BLaER1 treated with 17β-estradiol and CSF1 and Interleukin-3, amounts not matched to agents 10 nM and 100 nM (cell line): ENCODE data around the gene GRM1.

ENCODE experiments used
- H3K27ac ChIP-seq, 11 experiments: shearing (Covaris generic); formaldehyde crosslinking; 2 replicates each; pipeline ENCODE4 v1.8.1; 2022
- H3K27me3 ChIP-seq, 11 experiments: shearing (Covaris generic); formaldehyde crosslinking; 2 replicates each; pipeline ENCODE4 v1.8.1; 2022
- H3K36me3 ChIP-seq, 11 experiments: shearing (Covaris generic); formaldehyde crosslinking; 2 replicates each; pipeline ENCODE4 v1.8.1; 2022
- H3K4me1 ChIP-seq, 10 experiments: shearing (Covaris generic); formaldehyde crosslinking; 2 replicates each; pipeline ENCODE4 v1.8.1; 2022
- H3K4me2 ChIP-seq, 11 experiments: shearing (Covaris generic); formaldehyde crosslinking; 2 replicates each; pipeline ENCODE4 v1.8.1; 2022
- H3K4me3 ChIP-seq, 10 experiments: shearing (Covaris generic); formaldehyde crosslinking; 2 replicates each; pipeline ENCODE4 v1.8.1; 2022
- H3K9ac ChIP-seq, 11 experiments: shearing (Covaris generic); formaldehyde crosslinking; 2 replicates each; pipeline ENCODE4 v1.8.1; 2022
- H3K9me3 ChIP-seq, 11 experiments: shearing (Covaris generic); formaldehyde crosslinking; replicated peaks in 1 of 11; 2 replicates each; pipeline ENCODE4 v1.8.1; 2022
- H4K20me1 ChIP-seq, 11 experiments: shearing (Covaris generic); formaldehyde crosslinking; 2 replicates each; pipeline ENCODE4 v1.8.1; 2022
- Cebpa-rat ChIP-seq, 11 experiments: shearing (Covaris generic); IDR thresholded peaks; 2 replicates each; pipeline ENCODE4 v1.8.1; 2022

Gene GRM1

GRCh38 chr6:146354451-146354850 lies 325.6 kb downstream of the GRM1 start:
- Histone ChIP-seq H4K20me1 (no peaks in the 10 kb centered on the region), H3K4me1 (peaks cover 0 to 86% (median 21%) of the 10 kb centered on the region in 10 experiments; a peak in 14 of 20 replicates), H3K27me3 (no peaks in the 10 kb centered on the region), H3K9ac (no peak overlapping the region), H3K36me3 (no peaks in the 10 kb centered on the region), H3K27ac (peak overlapping the region in 2 of 11 experiments; percentile 24 to 38; a peak in 4 of 22 replicates), H3K4me3 (no peak overlapping the region), H3K4me2 (peak overlapping the region in 3 of 11 experiments; percentile 78 to 82 (median 78); a peak in 6 of 22 replicates), H3K9me3 (no peaks in the 10 kb centered on the region)
- TF ChIP-seq Cebpa-rat (IDR thresholded peaks at IDR 0.05): no peak

GRCh38 chr6:146355521-146356100 lies 326.7 kb downstream of the GRM1 start:
- Histone ChIP-seq H3K27me3 (no peaks in the 10 kb centered on the region), H3K4me1 (peaks cover 0 to 86% (median 21%) of the 10 kb centered on the region in 10 experiments; a peak in 14 of 20 replicates), H3K4me3 (no peak overlapping the region), H4K20me1 (no peaks in the 10 kb centered on the region), H3K9me3 (no peaks in the 10 kb centered on the region), H3K36me3 (no peaks in the 10 kb centered on the region), H3K27ac (peak overlapping the region in 3 of 11 experiments; percentile 24 to 91 (median 38); a peak in 3 of 22 replicates), H3K4me2 (peak overlapping the region in 5 of 11 experiments; percentile 44 to 82 (median 78); a peak in 9 of 22 replicates), H3K9ac (no peak overlapping the region)
- no peak for TF ChIP-seq Cebpa-rat (IDR thresholded peaks at IDR 0.05)

GRCh38 chr6:146357578-146358430 lies 328.9 kb downstream of the GRM1 start:
- no peaks in the 10 kb centered on the region for H3K27me3 ChIP-seq
- H4K20me1 ChIP-seq: no peaks in the 10 kb centered on the region
- peak overlapping the region in 3 of 10 experiments; percentile 7 to 31 (median 9); a peak in 2 of 20 replicates for H3K4me3 ChIP-seq
- no peak for TF ChIP-seq Cebpa-rat (IDR thresholded peaks at IDR 0.05)
- H3K36me3 ChIP-seq: no peaks in the 10 kb centered on the region
- peak overlapping the region in 10 of 11 experiments; percentile 31 to 97 (median 85); a peak in 19 of 22 replicates for H3K27ac ChIP-seq
- H3K9ac ChIP-seq: peak overlapping the region in 8 of 11 experiments; percentile 15 to 83 (median 75); a peak in 14 of 22 replicates
- H3K9me3 ChIP-seq: no peaks in the 10 kb centered on the region
- H3K4me2 ChIP-seq: peak overlapping the region in 7 of 11 experiments; percentile 51 to 89 (median 80); a peak in 14 of 22 replicates
- peaks cover 0 to 80% (median 24%) of the 10 kb centered on the region in 10 experiments; a peak in 14 of 20 replicates for H3K4me1 ChIP-seq

GRCh38 chr6:146358431-146359046 lies 329.7 kb downstream of the GRM1 start:
- H3K4me1 ChIP-seq: peaks cover 0 to 78% (median 24%) of the 10 kb centered on the region in 10 experiments; a peak in 14 of 20 replicates
- peak overlapping the region in 8 of 11 experiments; percentile 6 to 83 (median 75); a peak in 14 of 22 replicates for H3K9ac ChIP-seq
- H3K36me3 ChIP-seq: no peaks in the 10 kb centered on the region
- H3K27me3 ChIP-seq: no peaks in the 10 kb centered on the region
- peak overlapping the region in 9 of 11 experiments; percentile 58 to 97 (median 87); a peak in 19 of 22 replicates for H3K27ac ChIP-seq
- H3K4me2 ChIP-seq: peak overlapping the region in 7 of 11 experiments; percentile 20 to 89 (median 80); a peak in 13 of 22 replicates
- no peaks in the 10 kb centered on the region for H4K20me1 ChIP-seq
- peak overlapping the region in 3 of 10 experiments; percentile 7 to 31 (median 9); a peak in 1 of 20 replicates for H3K4me3 ChIP-seq
- H3K9me3 ChIP-seq: no peaks in the 10 kb centered on the region
- no peak for TF ChIP-seq Cebpa-rat (IDR thresholded peaks at IDR 0.05)

- no peaks in the 10 kb centered on the region for H3K9me3 ChIP-seq
- H3K4me1 ChIP-seq: peaks cover 0 to 74% (median 24%) of the 10 kb centered on the region in 10 experiments; a peak in 14 of 20 replicates
- H3K27ac ChIP-seq: peak overlapping the region in 8 of 11 experiments; percentile 69 to 97 (median 87); a peak in 12 of 22 replicates
- no peaks in the 10 kb centered on the region for H3K36me3 ChIP-seq
- peak overlapping the region in 6 of 11 experiments; percentile 66 to 89 (median 81); a peak in 9 of 22 replicates for H3K4me2 ChIP-seq
- H3K9ac ChIP-seq: peak overlapping the region in 3 of 11 experiments; percentile 77 to 83 (median 80); a peak in 5 of 22 replicates
- no peaks in the 10 kb centered on the region for H4K20me1 ChIP-seq
- H3K27me3 ChIP-seq: no peaks in the 10 kb centered on the region
- TF ChIP-seq Cebpa-rat (IDR thresholded peaks at IDR 0.05): no peak
- H3K4me3 ChIP-seq: no peak overlapping the region
These were observed 330.3 kb downstream of the GRM1 start for GRCh38 chr6:146359131-146359530.

GRCh38 chr6:146361128-146361924 lies 332.5 kb downstream of the GRM1 start:
- Histone ChIP-seq H4K20me1 (no peaks in the 10 kb centered on the region), H3K4me1 (peaks cover 0 to 52% (median 21%) of the 10 kb centered on the region in 10 experiments; a peak in 14 of 20 replicates), H3K4me2 (peak overlapping the region in 4 of 11 experiments; percentile 26 to 69 (median 42); a peak in 7 of 22 replicates), H3K27ac (peak overlapping the region in 3 of 11 experiments; percentile 31 to 59 (median 39); a peak in 5 of 22 replicates), H3K27me3 (no peaks in the 10 kb centered on the region), H3K9ac (no peak overlapping the region), H3K4me3 (no peak overlapping the region), H3K9me3 (no peaks in the 10 kb centered on the region), H3K36me3 (no peaks in the 10 kb centered on the region)
- TF ChIP-seq Cebpa-rat (IDR thresholded peaks at IDR 0.05): no peak

- no peaks in the 10 kb centered on the region for H3K36me3 ChIP-seq
- 0 out of 22 replicates have a peak overlapping the region, but pooled peaks of 1 of the 11 experiments have one; percentile 22 for H3K4me2 ChIP-seq
- no peaks in the 10 kb centered on the region for H3K9me3 ChIP-seq
- H3K27me3 ChIP-seq: no peaks in the 10 kb centered on the region
- H3K27ac ChIP-seq: no peak overlapping the region
- no peaks in the 10 kb centered on the region for H4K20me1 ChIP-seq
- no peak overlapping the region for H3K4me3 ChIP-seq
- H3K9ac ChIP-seq: no peak overlapping the region
- peaks cover 0 to 28% (median 5%) of the 10 kb centered on the region in 10 experiments; a peak in 9 of 20 replicates for H3K4me1 ChIP-seq
- no peak for TF ChIP-seq Cebpa-rat (IDR thresholded peaks at IDR 0.05)
These were observed 335.2 kb downstream of the GRM1 start for GRCh38 chr6:146363838-146364607.
